GM19023 (cell line): Measurements from ENCODE around the gene TCN2.
A peak's percentile ranks its signal among the peaks of the same experiment; 100 is the strongest.
"Not testable (repeated sequence)": the region's sequence is repeated elsewhere in the genome, so short reads cannot be mapped to it uniquely, and the experiment has no call there.

Experiments
- ATAC-seq: cut with Tn5 transposase; IDR thresholded peaks from one replicate; pipeline ENCODE4 v1.9.1; 2021; ENCODE audit warnings: mild to moderate bottlenecking, moderate library complexity; ENCODE audit not compliant: unreplicated experiment

Gene TCN2

GRCh38 chr22:30643055-30643875 is 36.3 kb downstream of the TCN2 start:
- ATAC-seq = no peak

GRCh38 chr22:30646518-30647160 is 39.7 kb downstream of the TCN2 start:
- ATAC-seq = no peak

- ATAC-seq = no peak
Measured at GRCh38 chr22:30647536-30647935, 40.6 kb downstream of the TCN2 start.

GRCh38 chr22:30648825-30649224 is 41.9 kb downstream of the TCN2 start:
- ATAC-seq = no peak

GRCh38 chr22:30649430-30650007 is 42.5 kb downstream of the TCN2 start:
- no peak for ATAC-seq

- no peak for ATAC-seq
Measured at GRCh38 chr22:30650508-30651116, 43.6 kb downstream of the TCN2 start.

GRCh38 chr22:30652852-30653251 is 45.9 kb downstream of the TCN2 start:
- no peak for ATAC-seq

GRCh38 chr22:30654361-30654760 is 47.4 kb downstream of the TCN2 start:
- no peak for ATAC-seq

GRCh38 chr22:30655532-30655931 is 48.6 kb downstream of the TCN2 start:
- no peak for ATAC-seq

- ATAC-seq = no peak
Measured at GRCh38 chr22:30662040-30662439, 55.1 kb downstream of the TCN2 start.

- ATAC-seq = no peak
Measured at GRCh38 chr22:30664798-30665197, 57.8 kb downstream of the TCN2 start.

GRCh38 chr22:30665266-30665665 is 58.3 kb downstream of the TCN2 start:
- no peak for ATAC-seq

- no peak for ATAC-seq
Measured at GRCh38 chr22:30665786-30666185, 58.8 kb downstream of the TCN2 start.

- ATAC-seq = no peak
Measured at GRCh38 chr22:30667107-30667493, 60.1 kb downstream of the TCN2 start.

GRCh38 chr22:30667494-30668385 is 60.8 kb downstream of the TCN2 start, which contains the start of gene DUSP18:
Gene DUSP18 (minus strand): TSS chr22:30667875. CDS start chr22:30664003, 3,872 bp downstream.
- peak; percentile 87 for ATAC-seq

- no peak for ATAC-seq
Measured at GRCh38 chr22:30668386-30668710, 61.4 kb downstream of the TCN2 start.

GRCh38 chr22:30671071-30671470 is 64.1 kb downstream of the TCN2 start:
- ATAC-seq = no peak

- ATAC-seq = no peak
Measured at GRCh38 chr22:30673136-30673535, 66.2 kb downstream of the TCN2 start.

- no peak for ATAC-seq
Measured at GRCh38 chr22:30674482-30674881, 67.5 kb downstream of the TCN2 start.

- ATAC-seq = no peak
Measured at GRCh38 chr22:30675436-30675835, 68.5 kb downstream of the TCN2 start.

- not testable (repeated sequence) for ATAC-seq
Measured at GRCh38 chr22:30676565-30676964, 69.6 kb downstream of the TCN2 start.
